GM10248 (cell line): ENCODE measurements around the gene STAG3.
"Not testable (repeated sequence)": the region's sequence is repeated elsewhere in the genome, so short reads cannot be mapped to it uniquely, and the experiment has no call there.

Experiments
- CTCF ChIA-PET: fragments of 300-600 bp; sonication (Branson Sonifier 250); formaldehyde crosslinking; extraction: SDS; loops from one replicate; lab custom pipeline; 2021; ENCODE audit warnings: antibody characterized with exemption; lab: Yijun Ruan, JAX
- POLR2A ChIA-PET: fragments of 350-650 bp; sonication (Branson Sonifier 250); formaldehyde crosslinking; extraction: SDS; loops from one replicate; lab custom pipeline; 2020; ENCODE audit warnings: antibody characterized with exemption; lab: Yijun Ruan, JAX
- DNase-seq: peaks from one replicate; pipeline ENCODE4 v3.0.0; 2012; ENCODE audit errors: extremely low spot score
- CTCF ChIP-seq: IDR thresholded peaks from 2 replicates; pipeline ENCODE4 v1.5.1; 2012; ENCODE audit warnings: mild to moderate bottlenecking, low read depth; ENCODE audit errors: extremely low read depth, missing control alignments, control extremely low read depth

STAG3 gene

GRCh38 chr7:100246121-100246864 is 68.6 kb downstream of the STAG3 start:
- POLR2A ChIA-PET = interaction anchor here (0.8 kb wide), 1 partner anchor 209 kb away, joined by 5 read pairs; no protein-coding TSS in a partner anchor
- CTCF ChIA-PET, DNase-seq: not testable (repeated sequence)

GRCh38 chr7:100246865-100247137 is 69.1 kb downstream of the STAG3 start:
- POLR2A ChIA-PET, DNase-seq, CTCF ChIA-PET: not testable (repeated sequence)

- no peak for TF ChIP-seq CTCF
- ChIA-PET POLR2A (no interaction called here), CTCF (no interaction called here)
- no peak for DNase-seq
Observed at GRCh38 chr7:100247152-100247757, 69.5 kb downstream of the STAG3 start.

- TF ChIP-seq CTCF = no peak
- ChIA-PET POLR2A (no interaction called here), CTCF (no interaction called here)
- DNase-seq = no peak
Observed at GRCh38 chr7:100248483-100248882, 70.8 kb downstream of the STAG3 start.

GRCh38 chr7:100257017-100257416 is 79.3 kb downstream of the STAG3 start:
- no peak for TF ChIP-seq CTCF
- ChIA-PET POLR2A (no interaction called here), CTCF (no interaction called here)
- DNase-seq = no peak

GRCh38 chr7:100259984-100260383 is 82.3 kb downstream of the STAG3 start:
- DNase-seq, CTCF ChIA-PET, POLR2A ChIA-PET: not testable (repeated sequence)

GRCh38 chr7:100262896-100263295 is 85.2 kb downstream of the STAG3 start:
- POLR2A ChIA-PET, DNase-seq, CTCF ChIA-PET: not testable (repeated sequence)
